Upper lobe of left lung (tissue), 4 donors: ENCODE measurements around the gene GDF3.

Experiments used
- EP300 ChIP-seq, 4 donors: sonication (generic); formaldehyde crosslinking; IDR thresholded peaks; one replicate each; pipeline ENCODE4 v1.5.1; 2017; ENCODE audit warnings: antibody characterized with exemption in 4 of 4, control low read depth in 2 of 4
- POLR2A ChIP-seq, 4 donors: fragments of 450-650 bp; IDR thresholded peaks; one replicate each; pipeline ENCODE4 v1.5.1; 2016 to 2017; ENCODE audit warnings: antibody characterized with exemption in 4 of 4, mild to moderate bottlenecking in 2 of 4
- TF ChIP-seq, protein P1 (sequence below), 6 experiments: fragments of 450-650 bp in 4 of 6; fragments of 200-600 bp in 2 of 6; sonication (generic) in 2 of 6; IDR thresholded peaks; one replicate each; pipeline ENCODE4 v1.5.1; 2016 to 2019; ENCODE audit warnings: antibody characterized with exemption in 6 of 6

- TF ChIP-seq, protein P1, sequence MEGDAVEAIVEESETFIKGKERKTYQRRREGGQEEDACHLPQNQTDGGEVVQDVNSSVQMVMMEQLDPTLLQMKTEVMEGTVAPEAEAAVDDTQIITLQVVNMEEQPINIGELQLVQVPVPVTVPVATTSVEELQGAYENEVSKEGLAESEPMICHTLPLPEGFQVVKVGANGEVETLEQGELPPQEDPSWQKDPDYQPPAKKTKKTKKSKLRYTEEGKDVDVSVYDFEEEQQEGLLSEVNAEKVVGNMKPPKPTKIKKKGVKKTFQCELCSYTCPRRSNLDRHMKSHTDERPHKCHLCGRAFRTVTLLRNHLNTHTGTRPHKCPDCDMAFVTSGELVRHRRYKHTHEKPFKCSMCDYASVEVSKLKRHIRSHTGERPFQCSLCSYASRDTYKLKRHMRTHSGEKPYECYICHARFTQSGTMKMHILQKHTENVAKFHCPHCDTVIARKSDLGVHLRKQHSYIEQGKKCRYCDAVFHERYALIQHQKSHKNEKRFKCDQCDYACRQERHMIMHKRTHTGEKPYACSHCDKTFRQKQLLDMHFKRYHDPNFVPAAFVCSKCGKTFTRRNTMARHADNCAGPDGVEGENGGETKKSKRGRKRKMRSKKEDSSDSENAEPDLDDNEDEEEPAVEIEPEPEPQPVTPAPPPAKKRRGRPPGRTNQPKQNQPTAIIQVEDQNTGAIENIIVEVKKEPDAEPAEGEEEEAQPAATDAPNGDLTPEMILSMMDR (IDR thresholded peaks at IDR 0.05), result no peak
- TF ChIP-seq POLR2A (IDR thresholded peaks at IDR 0.05) (no peak), EP300 (IDR thresholded peaks at IDR 0.05) (no peak)
These were observed 15.6 kb upstream of the GDF3 start, which contains the start of gene DPPA3 for GRCh38 chr12:7711133-7711532.
